HG03103 (cell line): Measurements from ENCODE around the gene SLC43A1.
A peak's percentile ranks its signal among the peaks of the same experiment; 100 is the strongest.
"Not testable (repeated sequence)": the region's sequence is repeated elsewhere in the genome, so short reads cannot be mapped to it uniquely, and the experiment has no call there.

Experiments used
- ATAC-seq: cut with Tn5 transposase; IDR thresholded peaks from one replicate; pipeline ENCODE4 v1.9.1; 2021; ENCODE audit warnings: low read depth; ENCODE audit not compliant: unreplicated experiment

The SLC43A1 gene

DNA sequence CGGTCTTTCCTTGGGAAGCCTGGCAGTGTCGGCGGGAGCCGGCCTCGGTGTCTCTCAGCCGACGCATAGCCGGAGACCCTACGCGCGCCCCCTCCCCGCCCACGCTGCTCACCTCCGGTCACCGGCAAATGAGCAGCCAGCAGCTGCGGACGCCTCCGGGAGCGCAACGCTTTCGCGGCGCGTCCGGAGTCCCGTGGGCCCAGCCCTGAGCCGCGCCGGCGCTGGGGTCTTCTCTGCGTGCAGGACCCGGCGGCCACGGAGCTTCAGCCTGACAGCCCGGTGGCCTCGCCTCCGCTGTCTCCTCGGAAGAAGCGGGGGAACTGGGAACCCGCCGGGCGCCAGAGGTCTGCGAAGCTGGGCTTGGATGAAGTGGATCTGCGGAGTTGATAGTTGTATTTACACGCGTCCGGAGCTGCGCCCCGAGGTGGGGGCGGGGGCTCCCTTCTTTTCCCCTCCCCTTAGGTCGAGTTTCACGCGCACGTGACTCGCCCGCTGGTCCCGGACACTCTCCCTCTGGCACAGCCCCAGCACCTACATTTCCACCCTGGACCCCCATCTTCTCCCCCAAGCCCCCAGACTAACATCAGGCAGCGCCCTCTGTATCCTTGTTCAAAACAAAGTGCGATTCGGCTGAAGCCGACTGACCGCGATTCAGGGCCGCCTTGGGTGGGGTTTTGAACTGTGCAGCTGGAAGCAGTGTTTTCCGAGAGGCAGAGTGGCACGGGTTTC, at the start of gene SLC43A1:
SLC43A1 (minus strand) TSS at position 371 of the 729 bp plus-strand sequence. CDS start 1,591 bp downstream, outside the sequence.
- ATAC-seq = peak; percentile 45

DNA sequence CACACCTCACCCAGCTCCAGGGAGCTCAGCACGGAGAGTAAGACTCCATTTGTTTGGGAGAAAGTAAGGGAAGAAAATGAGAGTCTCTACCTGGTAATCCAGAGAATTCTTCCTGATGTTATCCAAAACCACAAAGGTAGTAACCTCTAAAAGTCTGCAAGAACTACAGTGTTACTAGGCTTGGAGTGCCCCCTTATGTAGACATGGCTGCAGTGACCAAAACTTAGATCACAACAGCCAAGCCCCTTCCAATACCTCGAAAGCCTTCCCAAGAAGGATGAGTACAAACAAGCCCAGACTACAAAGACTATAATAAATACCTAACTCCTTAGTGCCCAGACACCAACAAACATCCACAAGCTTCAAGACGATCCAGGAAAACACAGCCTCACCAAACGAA, 47.1 kb upstream of the SLC43A1 start:
- ATAC-seq = no peak

DNA sequence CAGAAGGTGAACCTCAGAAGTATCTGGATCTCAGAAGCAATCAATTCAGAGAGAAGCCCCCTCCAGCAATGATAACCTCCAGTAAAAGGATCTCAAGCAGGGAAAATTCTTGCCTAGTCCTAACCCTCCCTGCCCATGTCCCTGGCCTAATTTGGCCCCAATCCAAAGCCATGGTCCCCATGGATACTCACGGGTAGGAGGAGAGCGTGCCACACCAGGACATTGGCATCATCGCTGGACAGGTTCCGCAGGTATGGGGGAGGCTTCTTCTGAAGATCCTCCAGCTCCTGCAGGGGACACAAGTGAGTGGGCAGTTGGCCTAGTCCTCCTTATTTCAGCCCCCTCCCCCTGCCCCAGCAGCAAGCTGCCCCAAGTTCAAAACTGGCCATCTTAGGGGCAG, 44.6 kb upstream of the SLC43A1 start:
- no peak for ATAC-seq

DNA sequence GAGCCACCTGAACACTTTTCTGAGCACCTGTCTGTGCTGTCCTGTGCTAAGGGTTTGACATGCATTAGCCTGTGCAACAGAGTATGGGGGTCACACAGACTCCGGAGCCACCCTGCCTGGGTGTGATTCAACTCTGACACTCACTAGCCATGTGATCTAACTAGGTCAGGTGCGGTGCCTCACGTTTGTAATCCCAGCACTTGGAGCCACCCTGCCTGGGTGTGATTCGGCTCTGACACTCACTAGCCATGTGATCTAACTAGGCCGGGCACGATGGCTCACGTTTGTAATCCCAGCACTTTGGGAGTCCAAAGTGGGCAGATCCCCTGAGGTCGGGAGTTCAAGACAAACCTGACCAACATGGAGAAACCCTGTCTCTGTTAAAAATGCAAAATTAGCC, 40.5 kb upstream of the SLC43A1 start:
- ATAC-seq = no peak

DNA sequence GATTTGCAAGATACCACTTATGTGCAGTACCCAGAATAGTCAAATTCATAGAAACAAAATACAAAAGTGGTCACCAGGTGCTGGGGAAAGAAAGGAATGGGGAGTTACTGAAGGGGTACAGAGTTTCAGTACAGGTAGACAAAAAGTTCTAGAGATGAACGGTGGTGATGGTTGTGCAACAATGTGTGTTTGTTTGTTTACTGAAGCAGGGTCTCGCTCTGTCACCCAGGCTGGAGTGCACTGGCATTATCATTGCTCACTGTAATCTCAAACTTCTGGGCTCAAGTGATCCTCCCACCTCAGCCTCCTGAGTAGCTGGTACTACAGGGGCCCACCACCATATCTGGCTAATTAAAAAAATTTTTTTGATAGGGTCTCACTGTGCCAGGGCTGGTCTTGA, 39.9 kb upstream of the SLC43A1 start:
- ATAC-seq = no peak

- no peak for ATAC-seq
These were observed 37.0 kb upstream of the SLC43A1 start for GRCh38 chr11:57552479-57552878.

- no peak for ATAC-seq
These were observed 36.4 kb upstream of the SLC43A1 start for GRCh38 chr11:57551941-57552340.

- ATAC-seq = no peak
These were observed 34.5 kb upstream of the SLC43A1 start for GRCh38 chr11:57549983-57550382.

GRCh38 chr11:57547854-57548377, 32.4 kb upstream of the SLC43A1 start:
- peak; percentile 88 for ATAC-seq

GRCh38 chr11:57546869-57547475, 31.5 kb upstream of the SLC43A1 start:
- peak; percentile 55 for ATAC-seq

DNA sequence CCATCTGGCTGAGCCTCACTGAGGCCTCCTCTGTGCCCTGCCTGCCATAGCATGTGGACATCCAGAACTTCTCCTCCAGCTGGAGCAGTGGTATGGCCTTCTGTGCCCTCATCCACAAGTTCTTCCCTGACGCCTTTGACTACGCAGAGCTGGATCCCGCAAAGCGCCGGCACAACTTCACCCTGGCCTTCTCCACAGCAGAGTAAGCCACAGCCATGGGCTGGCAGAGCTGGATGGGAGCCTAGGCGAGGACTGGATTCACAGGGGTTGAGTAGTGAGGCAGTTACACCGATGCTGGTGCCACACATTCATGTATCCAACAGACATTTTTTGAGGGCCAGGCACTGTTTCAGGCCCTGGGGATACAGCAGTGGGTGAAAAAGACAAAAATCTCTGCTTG, 30.9 kb upstream of the SLC43A1 start:
- no peak for ATAC-seq

DNA sequence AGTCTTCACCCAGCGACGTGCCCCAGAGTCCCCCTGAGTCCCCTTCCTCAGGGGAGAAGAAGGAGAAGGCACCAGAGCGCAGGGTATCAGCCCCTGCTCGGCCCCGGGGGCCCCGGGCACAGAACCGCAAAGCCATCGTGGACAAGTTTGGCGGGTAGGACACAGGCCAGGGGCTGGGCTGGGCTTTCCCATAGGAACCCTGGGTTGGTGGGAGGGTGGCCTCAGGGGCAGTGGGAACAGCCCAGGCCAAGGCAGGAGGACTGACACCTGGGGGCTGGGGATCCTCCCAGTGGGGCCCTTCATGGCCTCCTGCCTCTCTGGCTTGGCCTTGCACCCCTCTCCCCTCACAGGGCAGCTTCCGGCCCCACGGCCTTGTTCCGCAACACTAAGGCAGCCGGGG, 30.4 kb upstream of the SLC43A1 start:
- ATAC-seq = no peak

DNA sequence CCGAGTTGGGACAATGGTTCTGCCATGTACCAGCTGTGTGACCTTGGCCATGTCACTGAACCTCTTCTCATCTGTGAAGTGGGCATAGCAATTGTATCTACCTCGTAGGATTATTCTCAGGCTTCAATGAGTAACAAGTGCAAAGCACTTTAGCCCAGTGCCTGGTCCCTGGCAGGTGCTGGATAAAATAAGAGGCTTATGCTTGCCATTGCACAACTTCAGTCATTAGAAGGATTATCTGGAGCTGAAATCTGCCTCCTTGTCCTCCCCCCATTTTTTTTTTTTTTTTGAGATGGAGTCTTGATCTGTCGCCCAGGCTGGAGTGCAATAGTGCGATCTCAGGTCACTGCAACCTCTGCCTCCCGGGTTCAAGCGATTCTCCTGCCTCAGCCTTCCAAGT, 29.1 kb upstream of the SLC43A1 start:
- ATAC-seq = no peak

GRCh38 chr11:57543593-57543992, 28.1 kb upstream of the SLC43A1 start:
- no peak for ATAC-seq

DNA sequence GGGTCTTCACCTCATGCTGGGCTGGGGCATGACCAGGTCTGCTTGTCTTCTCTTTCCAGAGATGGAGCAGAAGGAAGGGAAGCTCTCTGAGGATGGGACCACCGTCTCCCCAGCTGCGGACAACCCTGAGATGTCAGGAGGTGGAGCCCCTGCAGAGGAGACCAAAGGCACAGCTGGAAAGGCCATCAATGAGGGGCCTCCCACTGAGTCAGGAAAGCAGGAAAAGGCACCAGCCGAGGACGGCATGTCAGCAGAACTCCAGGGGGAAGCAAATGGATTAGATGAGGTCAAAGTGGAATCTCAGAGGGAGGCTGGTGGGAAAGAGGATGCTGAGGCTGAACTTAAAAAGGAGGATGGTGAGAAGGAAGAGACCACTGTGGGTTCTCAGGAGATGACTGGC, 27.1 kb upstream of the SLC43A1 start:
- ATAC-seq = no peak

DNA sequence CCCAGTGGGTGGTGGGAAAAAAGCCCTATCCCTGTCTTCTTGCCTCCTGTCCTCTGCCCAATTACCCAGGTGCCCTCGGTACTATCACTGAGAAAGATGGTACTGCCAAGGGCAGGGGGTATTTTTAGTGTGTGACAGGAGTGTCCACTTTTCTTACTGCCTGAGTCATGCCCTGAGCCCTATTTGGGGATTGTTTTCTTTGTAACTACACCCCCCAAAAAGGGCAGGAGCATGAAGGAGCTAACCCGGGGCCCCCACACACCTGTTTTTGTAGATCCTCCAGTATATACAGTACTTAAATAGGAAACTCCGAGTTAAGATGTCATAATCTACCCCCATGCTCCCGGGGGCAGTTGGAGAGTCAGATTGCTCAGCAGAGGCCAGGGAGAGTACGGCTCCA, 25.7 kb upstream of the SLC43A1 start:
- ATAC-seq = no peak

DNA sequence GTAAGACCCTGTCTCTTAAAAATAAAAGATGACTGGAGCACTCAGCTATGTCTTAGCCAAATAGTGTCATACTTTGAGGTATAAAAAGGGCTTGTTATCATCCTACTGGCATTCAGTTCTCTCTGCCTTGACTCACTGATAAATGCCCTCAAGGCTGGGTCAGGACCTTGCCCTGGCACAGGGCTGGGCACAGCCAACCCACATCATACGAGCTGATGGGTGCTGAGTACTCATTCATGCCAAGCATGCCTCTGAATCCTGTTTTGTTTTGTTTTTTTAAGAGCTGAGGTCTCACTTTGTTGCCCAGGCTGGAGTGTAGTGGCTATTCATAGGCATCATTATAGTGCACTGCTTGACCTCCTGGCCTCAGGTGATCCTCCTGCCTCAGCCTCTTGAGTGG, 23.8 kb upstream of the SLC43A1 start:
- ATAC-seq = no peak

DNA sequence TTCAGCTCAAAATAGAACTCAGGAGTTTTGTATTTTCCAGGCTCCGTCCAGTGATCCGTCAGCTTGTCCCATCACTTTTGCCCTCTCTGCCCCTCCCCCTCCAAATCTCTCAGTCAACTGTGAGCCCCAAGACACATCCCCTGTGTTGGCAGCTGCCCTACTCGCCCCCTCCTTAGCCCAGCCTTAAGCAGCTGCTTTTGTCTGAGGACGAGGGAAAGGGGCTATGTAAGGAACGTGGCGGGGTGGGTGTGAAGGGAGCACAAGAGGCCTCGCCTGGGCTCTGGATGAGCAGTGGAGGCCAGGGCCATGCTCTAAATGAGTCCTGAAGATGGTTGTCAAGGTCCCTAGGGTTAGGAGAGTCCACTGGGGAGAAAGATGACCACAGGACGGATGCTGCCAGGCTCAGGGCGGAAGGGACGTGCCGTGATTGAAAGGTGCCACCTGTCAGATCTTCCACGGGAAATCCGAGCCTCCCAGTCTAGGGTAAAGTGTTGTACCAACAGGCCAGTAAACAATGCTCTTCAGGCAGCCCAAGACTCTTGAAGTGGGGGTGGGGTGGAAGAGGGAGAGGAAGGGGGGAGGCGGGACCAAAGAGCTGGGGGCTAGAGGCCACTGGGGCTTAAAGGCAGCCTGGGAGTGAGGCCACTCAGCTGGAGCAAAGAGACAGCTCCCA, 21.6 kb upstream of the SLC43A1 start, which contains the start of gene SMTNL1:
SMTNL1 (plus strand) TSS at position 649 of the 673 bp plus-strand sequence. CDS start 5,048 bp downstream, outside the sequence.
- ATAC-seq = no peak

DNA sequence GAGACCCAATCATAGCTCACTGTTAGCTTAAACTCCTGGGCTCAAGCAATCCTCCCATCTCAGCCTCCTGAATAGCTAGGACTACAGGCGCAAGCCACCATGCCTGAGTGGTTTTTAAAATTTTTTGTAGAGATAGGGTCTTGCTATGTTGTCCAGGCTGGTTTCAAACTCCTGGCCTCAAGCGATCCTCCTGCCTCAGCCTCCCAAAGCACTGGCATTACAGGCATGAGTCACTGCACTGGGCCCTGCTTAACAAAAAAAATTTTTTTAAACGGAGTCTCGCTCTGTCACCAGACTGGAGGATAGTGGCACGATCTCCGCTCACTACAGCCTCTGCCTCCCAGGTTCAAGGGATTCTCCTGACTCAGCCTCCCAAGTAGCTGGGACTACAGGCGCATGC, 18.9 kb upstream of the SLC43A1 start:
- not testable (repeated sequence) for ATAC-seq

GRCh38 chr11:57530596-57531507, 15.3 kb upstream of the SLC43A1 start, which contains the start of gene TIMM10:
TIMM10 (minus strand) TSS chr11:57530754; CDS start chr11:57530189, 565 bp downstream.
- peak; percentile 99 for ATAC-seq
